B cell (primary cell): ENCODE measurements around the gene MAPT.

Source experiments
- EZH2 ChIP-seq: IDR thresholded peaks from 2 replicates; pipeline ENCODE4 v1.6.1; 2012; ENCODE audit warnings: borderline replicate concordance, low read depth, mild to moderate bottlenecking, moderate library complexity, low read length; ENCODE audit not compliant: insufficient read depth, poor library complexity, severe bottlenecking
- TF ChIP-seq, protein P1 (sequence below): fragments of 200-600 bp; IDR thresholded peaks from one replicate; pipeline ENCODE4 v1.8.0; 2022; ENCODE audit warnings: antibody characterized with exemption, mild to moderate bottlenecking

DNA sequence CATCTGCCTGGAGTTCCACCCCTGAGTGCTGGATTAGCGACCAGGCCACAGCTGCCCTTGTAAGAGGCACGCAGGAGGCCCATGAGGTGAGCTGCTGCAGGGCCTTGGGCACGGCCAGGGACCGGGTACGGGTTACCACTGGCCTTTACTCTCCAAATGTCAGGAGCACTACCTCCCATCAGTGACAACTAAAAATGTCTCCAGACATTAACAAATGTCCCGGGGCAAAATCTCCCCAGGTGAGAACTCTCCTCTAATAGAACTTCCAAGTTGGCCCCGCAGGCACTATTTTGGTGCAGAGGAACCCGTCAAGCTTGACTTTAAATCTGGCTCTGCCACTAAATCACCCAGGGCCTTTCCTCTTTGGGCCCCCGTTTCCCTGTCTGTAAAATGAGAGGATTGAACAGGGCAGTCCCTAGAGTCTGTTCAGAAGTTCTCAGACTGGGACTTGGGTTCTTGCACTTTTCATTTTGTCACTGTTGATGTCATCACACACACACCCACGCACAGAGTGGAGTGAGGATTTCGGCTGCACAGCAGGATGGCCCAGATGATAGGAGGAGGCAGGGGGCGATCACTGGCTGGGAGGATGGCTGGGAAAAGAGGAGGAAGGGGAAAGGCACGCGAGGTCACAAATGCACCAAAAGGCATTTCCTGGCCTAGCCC is 24.5 kb upstream of the MAPT start:
- TF ChIP-seq, protein P1, sequence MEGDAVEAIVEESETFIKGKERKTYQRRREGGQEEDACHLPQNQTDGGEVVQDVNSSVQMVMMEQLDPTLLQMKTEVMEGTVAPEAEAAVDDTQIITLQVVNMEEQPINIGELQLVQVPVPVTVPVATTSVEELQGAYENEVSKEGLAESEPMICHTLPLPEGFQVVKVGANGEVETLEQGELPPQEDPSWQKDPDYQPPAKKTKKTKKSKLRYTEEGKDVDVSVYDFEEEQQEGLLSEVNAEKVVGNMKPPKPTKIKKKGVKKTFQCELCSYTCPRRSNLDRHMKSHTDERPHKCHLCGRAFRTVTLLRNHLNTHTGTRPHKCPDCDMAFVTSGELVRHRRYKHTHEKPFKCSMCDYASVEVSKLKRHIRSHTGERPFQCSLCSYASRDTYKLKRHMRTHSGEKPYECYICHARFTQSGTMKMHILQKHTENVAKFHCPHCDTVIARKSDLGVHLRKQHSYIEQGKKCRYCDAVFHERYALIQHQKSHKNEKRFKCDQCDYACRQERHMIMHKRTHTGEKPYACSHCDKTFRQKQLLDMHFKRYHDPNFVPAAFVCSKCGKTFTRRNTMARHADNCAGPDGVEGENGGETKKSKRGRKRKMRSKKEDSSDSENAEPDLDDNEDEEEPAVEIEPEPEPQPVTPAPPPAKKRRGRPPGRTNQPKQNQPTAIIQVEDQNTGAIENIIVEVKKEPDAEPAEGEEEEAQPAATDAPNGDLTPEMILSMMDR: no peak
- TF ChIP-seq EZH2: no peak
